Measurements from ENCODE around the gene ZSCAN21. TPM values are rescaled to one million over a fixed set of nuclear protein-coding genes. Genes with fewer than 3 reads are reported as not detected.
A peak's percentile ranks its signal among the peaks of the same experiment; 100 is the strongest.

The ZSCAN21 gene
- total RNA-seq, 1 donor: 9.8 TPM

GRCh38 chr7:100095704-100096103 is 46.1 kb downstream of the ZSCAN21 start:
- H3K9me3 ChIP-seq (ENCODE audit: low read depth, low read length): no peaks in the 10 kb centered on the region
- H3K4me2 ChIP-seq (ENCODE audit: insufficient read depth, low read length): no peak overlapping the region
- TF ChIP-seq, protein P1, sequence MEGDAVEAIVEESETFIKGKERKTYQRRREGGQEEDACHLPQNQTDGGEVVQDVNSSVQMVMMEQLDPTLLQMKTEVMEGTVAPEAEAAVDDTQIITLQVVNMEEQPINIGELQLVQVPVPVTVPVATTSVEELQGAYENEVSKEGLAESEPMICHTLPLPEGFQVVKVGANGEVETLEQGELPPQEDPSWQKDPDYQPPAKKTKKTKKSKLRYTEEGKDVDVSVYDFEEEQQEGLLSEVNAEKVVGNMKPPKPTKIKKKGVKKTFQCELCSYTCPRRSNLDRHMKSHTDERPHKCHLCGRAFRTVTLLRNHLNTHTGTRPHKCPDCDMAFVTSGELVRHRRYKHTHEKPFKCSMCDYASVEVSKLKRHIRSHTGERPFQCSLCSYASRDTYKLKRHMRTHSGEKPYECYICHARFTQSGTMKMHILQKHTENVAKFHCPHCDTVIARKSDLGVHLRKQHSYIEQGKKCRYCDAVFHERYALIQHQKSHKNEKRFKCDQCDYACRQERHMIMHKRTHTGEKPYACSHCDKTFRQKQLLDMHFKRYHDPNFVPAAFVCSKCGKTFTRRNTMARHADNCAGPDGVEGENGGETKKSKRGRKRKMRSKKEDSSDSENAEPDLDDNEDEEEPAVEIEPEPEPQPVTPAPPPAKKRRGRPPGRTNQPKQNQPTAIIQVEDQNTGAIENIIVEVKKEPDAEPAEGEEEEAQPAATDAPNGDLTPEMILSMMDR (IDR thresholded peaks at IDR 0.05; ENCODE audit: extremely low read depth, low read depth, low read length): no peak
- peaks cover 9% of the 10 kb centered on the region for H3K4me1 ChIP-seq (ENCODE audit: insufficient read depth, low read length)
- peaks cover 89% of the 10 kb centered on the region for H3K36me3 ChIP-seq (ENCODE audit: insufficient read depth, low read length)
- peaks cover 7% of the 10 kb centered on the region for H4K20me1 ChIP-seq (ENCODE audit: insufficient read depth, low read length)
- H3K4me3 ChIP-seq (ENCODE audit: insufficient read depth, low read length): no peak overlapping the region
- H3K79me2 ChIP-seq (ENCODE audit: insufficient read depth, low read length): peaks cover 59% of the 10 kb centered on the region
- H2AFZ ChIP-seq (ENCODE audit: low read length): no peak overlapping the region
- H3K27me3 ChIP-seq (ENCODE audit: insufficient read depth, low read length): no peaks in the 10 kb centered on the region
- H3K27ac ChIP-seq (ENCODE audit: low read depth, low read length): no peak overlapping the region
- no peak for DNase-seq (ENCODE audit: insufficient read length, low spot score, missing footprints)

- Histone ChIP-seq H3K79me2 (ENCODE audit: insufficient read depth, low read length) (peaks cover 49% of the 10 kb centered on the region), H2AFZ (ENCODE audit: low read length) (no peak overlapping the region), H3K36me3 (ENCODE audit: insufficient read depth, low read length) (peaks cover 58% of the 10 kb centered on the region)
These were observed 49.3 kb downstream of the ZSCAN21 start for GRCh38 chr7:100098913-100099312.

DNA sequence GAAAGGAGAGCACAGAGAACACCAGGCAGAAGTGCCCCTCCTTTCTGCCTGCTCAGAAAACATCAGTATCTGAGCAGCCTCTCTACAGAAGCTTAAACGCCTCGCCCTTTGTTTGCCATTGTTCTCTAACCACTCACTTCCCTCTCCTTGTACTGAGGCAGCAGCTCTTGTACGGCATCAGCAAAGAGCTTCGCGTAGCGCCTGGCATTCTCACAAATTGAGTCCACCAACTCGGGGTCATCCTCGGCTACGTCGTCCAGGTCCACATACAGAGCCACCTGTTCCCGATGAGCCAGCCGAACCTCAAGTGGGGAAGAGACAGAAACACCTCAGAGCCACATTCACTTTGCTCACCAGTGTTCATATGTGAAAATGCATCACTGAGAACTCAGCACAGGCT is 49.9 kb downstream of the ZSCAN21 start:
- Histone ChIP-seq H4K20me1 (ENCODE audit: insufficient read depth, low read length) (no peaks in the 10 kb centered on the region), H3K9me3 (ENCODE audit: low read depth, low read length) (no peaks in the 10 kb centered on the region), H3K27ac (ENCODE audit: low read depth, low read length) (peak overlapping the region; percentile 58), H3K4me2 (ENCODE audit: insufficient read depth, low read length) (peak overlapping the region; percentile 97), H3K79me2 (ENCODE audit: insufficient read depth, low read length) (peaks cover 45% of the 10 kb centered on the region), H3K27me3 (ENCODE audit: insufficient read depth, low read length) (no peaks in the 10 kb centered on the region), H2AFZ (ENCODE audit: low read length) (no peak overlapping the region), H3K36me3 (ENCODE audit: insufficient read depth, low read length) (peaks cover 58% of the 10 kb centered on the region), H3K4me3 (ENCODE audit: insufficient read depth, low read length) (peak overlapping the region; percentile 90), H3K4me1 (ENCODE audit: insufficient read depth, low read length) (peaks cover 25% of the 10 kb centered on the region)
- no peak for DNase-seq (ENCODE audit: insufficient read length, low spot score, missing footprints)
- TF ChIP-seq, protein P1 (IDR thresholded peaks at IDR 0.05; ENCODE audit: extremely low read depth, low read depth, low read length): no peak

More at GRCh38 chr7:100098913-100099312, 49.3 kb downstream of the ZSCAN21 start:
- Histone ChIP-seq H3K4me3 (ENCODE audit: insufficient read depth, low read length) (no peak overlapping the region), H3K27ac (ENCODE audit: low read depth, low read length) (no peak overlapping the region), H3K27me3 (ENCODE audit: insufficient read depth, low read length) (no peaks in the 10 kb centered on the region), H4K20me1 (ENCODE audit: insufficient read depth, low read length) (peaks cover 1% of the 10 kb centered on the region), H3K4me1 (ENCODE audit: insufficient read depth, low read length) (peaks cover 25% of the 10 kb centered on the region), H3K9me3 (ENCODE audit: low read depth, low read length) (no peaks in the 10 kb centered on the region), H3K4me2 (ENCODE audit: insufficient read depth, low read length) (peak overlapping the region; percentile 97)
- TF ChIP-seq, protein P1 (IDR thresholded peaks at IDR 0.05; ENCODE audit: extremely low read depth, low read depth, low read length): no peak
- no peak for DNase-seq (ENCODE audit: insufficient read length, low spot score, missing footprints)

DNA sequence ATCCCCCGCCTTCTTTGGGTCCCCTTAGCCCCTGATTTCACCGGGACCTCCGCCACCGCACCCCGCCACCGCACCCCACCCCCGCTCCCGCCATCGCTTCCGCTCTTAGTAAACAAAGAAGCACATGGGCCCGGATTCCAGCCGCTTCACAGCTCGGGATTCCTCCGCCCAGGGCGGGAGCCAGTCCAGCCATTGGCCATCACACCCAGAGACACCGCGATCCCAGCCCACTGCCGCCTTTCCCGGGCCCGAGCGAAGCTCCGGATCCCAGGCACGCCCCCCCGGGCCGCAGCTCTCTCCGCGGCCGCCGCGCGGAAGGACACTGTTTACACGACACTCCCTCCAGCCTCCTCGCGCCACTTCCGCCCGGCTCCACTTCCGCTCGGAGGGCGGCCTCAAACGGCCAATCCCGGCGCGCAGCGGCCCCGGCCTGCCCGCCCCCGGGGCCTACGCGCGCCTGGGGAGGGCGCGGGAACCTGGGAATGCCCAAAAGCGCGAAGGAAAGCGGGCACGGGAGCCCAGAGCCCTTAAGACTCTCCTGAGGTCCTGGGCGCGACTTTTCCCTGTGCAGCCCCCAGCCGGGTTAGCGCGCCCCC is 50.9 kb downstream of the ZSCAN21 start:
- TF ChIP-seq, protein P1 (IDR thresholded peaks at IDR 0.05; ENCODE audit: extremely low read depth, low read depth, low read length): no peak
- H3K27me3 ChIP-seq (ENCODE audit: insufficient read depth, low read length): no peaks in the 10 kb centered on the region
- H2AFZ ChIP-seq (ENCODE audit: low read length): peak overlapping the region; percentile 57
- peak overlapping the region; percentile 90 for H3K4me3 ChIP-seq (ENCODE audit: insufficient read depth, low read length)
- DNase-seq (ENCODE audit: insufficient read length, low spot score, missing footprints): peak; percentile 99
- H3K36me3 ChIP-seq (ENCODE audit: insufficient read depth, low read length): peaks cover 50% of the 10 kb centered on the region
- no peaks in the 10 kb centered on the region for H3K9me3 ChIP-seq (ENCODE audit: low read depth, low read length)
- H3K4me1 ChIP-seq (ENCODE audit: insufficient read depth, low read length): peaks cover 25% of the 10 kb centered on the region
- H3K27ac ChIP-seq (ENCODE audit: low read depth, low read length): peak overlapping the region; percentile 76
- H3K4me2 ChIP-seq (ENCODE audit: insufficient read depth, low read length): peak overlapping the region; percentile 97
- H3K79me2 ChIP-seq (ENCODE audit: insufficient read depth, low read length): peaks cover 42% of the 10 kb centered on the region
- no peaks in the 10 kb centered on the region for H4K20me1 ChIP-seq (ENCODE audit: insufficient read depth, low read length)

All from osteoblast (primary cell).